K562 (cell line): ENCODE data around the gene SMURF1. TPM values are rescaled to one million over a fixed set of nuclear protein-coding genes. Genes with fewer than 3 reads are reported as not detected.
A peak's percentile ranks its signal among the peaks of the same experiment; 100 is the strongest.

Source experiments
- ATAC-seq: fragments of 200-7000 bp; cut with Tn5 transposase; 3 replicates; pipeline ENCODE4 v1.9.1; 2020; ENCODE audit warnings: moderate library complexity
- BruUV-seq: library from RNA; stranded (reverse); fragments of 400-500 nt; replicated peaks from 2 replicates; lab custom pipeline; 2021; lab: Mats Ljungman, UMichigan
- CTCF ChIA-PET: fragments of 300-600 bp; formaldehyde crosslinking; extraction: SDS; loops from one replicate; lab custom pipeline; 2021; ENCODE audit warnings: low intra/inter-chr PET ratio; lab: Yijun Ruan, JAX
- POLR2A ChIA-PET: fragments of 300-600, 350-650 bp; sonication (Branson Sonifier 250); formaldehyde crosslinking; extraction: SDS; loops from one replicate; lab custom pipeline; 2021; ENCODE audit warnings: antibody characterized with exemption, inconsistent platforms; lab: Yijun Ruan, JAX
- DNase-seq, 4 experiments: peaks; one replicate each; pipeline versions ENCODE4 v3.0.0 to v3.0.0-alpha.2; 2011 to 2018; ENCODE audit warnings: low spot score in 3 of 4, mixed read lengths in 3 of 4; ENCODE audit errors: extremely low read depth in 1 of 4
- FAIRE-seq: peaks from 2 replicates; lab custom pipeline; 2011; peaks lifted over from hg19 to GRCh38; lab: Jason Lieb, UNC
- H2AFZ ChIP-seq: 2 replicates; pipeline ENCODE4 v1.6.0; 2011; ENCODE audit warnings: low read depth, low read length, control low read depth, inconsistent platforms
- H3K27ac ChIP-seq: fragments of 200-600 bp; 3 replicates; pipeline ENCODE4 v1.8.0; 2011; ENCODE audit warnings: low read depth, mild to moderate bottlenecking, control low read depth, inconsistent platforms, low read length, moderate library complexity, mixed read lengths; ENCODE audit errors: extremely low read depth
- H3K27me3 ChIP-seq, 2 experiments: fragments of 300-600 bp in 1 of 2; 2 replicates in 1 of 2; 3 replicates in 1 of 2; pipeline versions ENCODE4 v1.6.0 to v1.8.0; 2011; ENCODE audit warnings: inconsistent platforms in 2 of 2, low read length in 2 of 2, mild to moderate bottlenecking in 1 of 2, mixed read lengths in 1 of 2, moderate library complexity in 1 of 2; ENCODE audit not compliant: control insufficient read depth in 2 of 2, insufficient read depth in 2 of 2
- H3K36me3 ChIP-seq: fragments of 300-600 bp; 3 replicates; pipeline ENCODE4 v1.8.0; 2011; ENCODE audit warnings: mild to moderate bottlenecking, low read length, inconsistent platforms; ENCODE audit not compliant: control insufficient read depth, insufficient read depth
- H3K4me1 ChIP-seq, 2 experiments: fragments of 200-600 bp in 1 of 2; replicated peaks in 1 of 2; 2 replicates in 1 of 2; 3 replicates in 1 of 2; pipeline versions ENCODE4 v1.5.1 to v1.8.0; 2011; ENCODE audit warnings: inconsistent platforms in 2 of 2, low read length in 2 of 2, mild to moderate bottlenecking in 1 of 2, mixed read lengths in 1 of 2, moderate library complexity in 1 of 2; ENCODE audit not compliant: control insufficient read depth in 2 of 2, insufficient read depth in 2 of 2
- H3K4me2 ChIP-seq: 2 replicates; pipeline ENCODE4 v1.6.1; 2011; ENCODE audit warnings: low read length, control low read depth, inconsistent platforms, mixed read lengths; ENCODE audit not compliant: insufficient read depth
- H3K4me3 ChIP-seq: fragments of 200-600 bp; sonication (generic), shearing (Covaris generic); 2 replicates; pipeline ENCODE4 v1.5.1; 2016; ENCODE audit warnings: control low read depth, inconsistent platforms
- H3K79me2 ChIP-seq: fragments of 200-600 bp; 3 replicates; pipeline ENCODE4 v1.8.0; 2011; ENCODE audit warnings: low read length, inconsistent platforms; ENCODE audit not compliant: control insufficient read depth, insufficient read depth
- H3K9ac ChIP-seq, 2 experiments: 2 replicates each; pipeline versions ENCODE4 v1.6.0 to v1.6.1; 2011; ENCODE audit warnings: low read depth in 2 of 2, low read length in 2 of 2, control low read depth in 1 of 2, inconsistent platforms in 1 of 2, mild to moderate bottlenecking in 1 of 2, mixed read lengths in 1 of 2; ENCODE audit not compliant: insufficient read depth in 1 of 2
- H3K9me1 ChIP-seq: one replicate; pipeline ENCODE4 v1.6.0; 2011; ENCODE audit warnings: inconsistent platforms, mild to moderate bottlenecking, low read length, moderate library complexity; ENCODE audit not compliant: control insufficient read depth, insufficient read depth
- H3K9me3 ChIP-seq: replicated peaks from 2 replicates; pipeline ENCODE4 v1.5.1; 2011; ENCODE audit warnings: low read depth, low read length, inconsistent platforms; ENCODE audit not compliant: control insufficient read depth, insufficient read depth
- H4K20me1 ChIP-seq: replicated peaks from 2 replicates; pipeline ENCODE4 v1.6.1; 2011; ENCODE audit warnings: low read length, inconsistent platforms, mixed read lengths; ENCODE audit not compliant: control insufficient read depth, insufficient read depth
- ARID3B ChIP-seq: fragments of 250-450 bp; sonication (Bioruptor Pico); IDR thresholded peaks from 2 replicates; pipeline ENCODE4 v1.4.0; 2020; ENCODE audit warnings: borderline replicate concordance
- TFE3 ChIP-seq: fragments of 450-650 bp; formaldehyde crosslinking; IDR thresholded peaks from 2 replicates; pipeline ENCODE4 v1.4.0; 2020; ENCODE audit warnings: mild to moderate bottlenecking, mixed read lengths
- WGBS: fragments of 100-300 bp; shearing (Covaris generic); methylation state at CpG from one replicate; pipeline ENCODE4 v1.1.6; 2016; ENCODE audit warnings: low coverage, mixed read lengths; ENCODE audit not compliant: insufficient coverage; ENCODE audit errors: missing lambda C conversion rate; 5-methylcytosine and 5-hydroxymethylcytosine counted together
- in situ Hi-C: fragments of 300-500 bp; cut with MboI; formaldehyde crosslinking; loops from 4 replicates; pipeline ENCODE4 v1.15.0; 2018; ENCODE audit warnings: inconsistent platforms, mixed read lengths
- intact Hi-C: fragments of 100-400 bp; cut with micrococcal nuclease; formaldehyde crosslinking; loops from 2 replicates; pipeline ENCODE4 v1.14.2; 2022
- polyA plus RNA-seq, 8 experiments: library from polyadenylated mRNA; depleted of rRNA in 4 of 8; stranded (reverse) in 5 of 8; unstranded in 3 of 8; fragments of >200 nt; fragmentation: Nextera tagmentation in 2 of 8; fragmentation: Illumina TruSeq in 1 of 8; extraction: Ambion mirVana in 2 of 8; extraction: Trizol in 1 of 8; gene quantifications; 2 replicates each; pipeline versions ENCODE4 v1.2.1 to v1.2.3, GENCODE V29; 2011 to 2014; ENCODE audit warnings: inconsistent platforms in 1 of 8, missing spikeins in 1 of 8
- total RNA-seq, 7 experiments: library from RNA; depleted of rRNA in 6 of 7; stranded (reverse); fragments of >200 nt in 6 of 7; fragmentation: Illumina TruSeq in 2 of 7; extraction: Trizol in 2 of 7; gene quantifications; 2 replicates each; pipeline versions ENCODE4 v1.2.1 to v1.2.3, GENCODE V29; 2011 to 2021; ENCODE audit warnings: low replicate concordance in 1 of 7

Gene SMURF1
- total and polyA plus RNA-seq, 9 of the 15 experiments (the other 6 are each of a cell fraction or from before 2014, with no cell fraction given): 1.0 to 20.1 (median 12.6) TPM

GRCh38 chr7:99080679-99081078 is 63.2 kb downstream of the SMURF1 start:
- BruUV-seq: no TSS peak
- Histone ChIP-seq H3K79me2 (peaks cover 21% of the 10 kb centered on the region; the same call in 2 of the 3 replicates), H3K9ac (no peak overlapping the region), H3K27me3 (no peaks in the 10 kb centered on the region), H4K20me1 (peaks cover 3% of the 10 kb centered on the region; the same call in 1 of the 2 replicates), H3K4me1 (peaks cover 0 to 4% of the 10 kb centered on the region in 2 experiments; a peak in 2 of 5 replicates), H3K4me3 (no peak overlapping the region), H3K27ac (no peak overlapping the region), H3K36me3 (no peaks in the 10 kb centered on the region), H3K4me2 (no peak overlapping the region), H2AFZ (no peak overlapping the region), H3K9me3 (no peaks in the 10 kb centered on the region), H3K9me1 (peaks cover 4% of the 10 kb centered on the region)
- ATAC-seq (no peak), FAIRE-seq (no peak), DNase-seq (no peak)
- TF ChIP-seq ARID3B (CRISPR knock-in tag): no peak
- peak; percentile 52 for TF ChIP-seq TFE3 (CRISPR knock-in tag)
- in situ Hi-C loops: no loop called here
- ChIA-PET CTCF (no interaction called here), POLR2A (interaction anchor here (1.2 kb wide), 1 partner anchor 11 kb away, joined by 5 read pairs; no protein-coding TSS in a partner anchor)
- 81% methylated on average over 6 of the region's 6 CpGs for WGBS
- intact Hi-C loops: no loop called here
